ENCODE results near the gene FAM3C.

Gene FAM3C

DNA sequence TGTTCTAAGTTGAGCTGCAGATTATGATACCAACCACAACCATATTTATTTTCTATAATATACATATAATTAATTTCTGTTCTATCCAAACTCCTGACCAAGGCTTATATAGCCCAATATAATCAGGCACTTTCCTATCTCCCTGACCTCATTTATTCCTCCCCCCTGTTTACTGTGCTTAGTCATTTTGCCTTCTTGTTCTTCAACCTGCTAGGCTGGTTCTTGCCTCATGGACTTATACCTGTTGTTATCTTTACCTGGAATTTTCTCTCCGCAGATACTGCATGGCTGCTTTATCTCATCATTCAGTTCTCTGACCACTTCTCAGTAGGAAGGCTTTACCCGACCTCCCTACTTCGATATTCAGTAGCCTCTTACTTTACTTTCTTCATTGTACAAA is 24.9 kb upstream of the FAM3C start:
- Histone ChIP-seq H3K18ac (ENCODE audit: low read depth in 1 of 2, low read length in 2 of 2) (no peak overlapping the region), H3K14ac (ENCODE audit: low read length in 2 of 2) (no peak overlapping the region), H2AFZ (ENCODE audit: low read depth, low read length) (no peak overlapping the region), H3K4ac (ENCODE audit: low read depth in 1 of 2, low read length in 2 of 2) (no peak overlapping the region), H2BK12ac (ENCODE audit: low read length in 2 of 2) (no peak overlapping the region), H3K4me2 (ENCODE audit: low read length, poor library complexity, severe bottlenecking) (no peak overlapping the region), H2AK5ac (ENCODE audit: low read length, severe bottlenecking) (no peak overlapping the region), H3K9ac (ENCODE audit: low read length) (no peak overlapping the region), H3K4me3 (ENCODE audit: insufficient read depth in 1 of 2, low read depth in 1 of 2, low read length in 2 of 2) (no peak overlapping the region), H4K8ac (ENCODE audit: low read length) (no peak overlapping the region), H3K79me1 (replicated peaks; ENCODE audit: low read length, poor library complexity, severe bottlenecking) (no peaks in the 10 kb centered on the region), H3K36me3 (ENCODE audit: control insufficient read depth in 1 of 2, insufficient read depth in 2 of 2, low read depth in 1 of 2, low read length in 2 of 2) (no peaks in the 10 kb centered on the region), H3K9me3 (ENCODE audit: control insufficient read depth, low read length) (no peaks in the 10 kb centered on the region), H3K23ac (ENCODE audit: low read length in 2 of 2) (no peak overlapping the region), H2BK15ac (ENCODE audit: low read depth, poor library complexity, severe bottlenecking) (no peak overlapping the region), H4K91ac (ENCODE audit: low read length) (no peak overlapping the region), H2BK120ac (ENCODE audit: low read depth, low read length) (no peak overlapping the region), H2BK5ac (ENCODE audit: low read depth, low read length, poor library complexity, severe bottlenecking) (no peak overlapping the region), H3K27ac (ENCODE audit: low read length, poor library complexity, severe bottlenecking) (no peak overlapping the region), H3K27me3 (ENCODE audit: control insufficient read depth in 1 of 2, insufficient read depth in 1 of 2, low read length in 2 of 2) (no peaks in the 10 kb centered on the region), H3K4me1 (ENCODE audit: control insufficient read depth, insufficient read depth, low read depth, low read length) (no peaks in the 10 kb centered on the region)
- DNase-seq = no peak
- WGBS = 0% methylated on average over 1 of the region's 3 CpGs

DNA sequence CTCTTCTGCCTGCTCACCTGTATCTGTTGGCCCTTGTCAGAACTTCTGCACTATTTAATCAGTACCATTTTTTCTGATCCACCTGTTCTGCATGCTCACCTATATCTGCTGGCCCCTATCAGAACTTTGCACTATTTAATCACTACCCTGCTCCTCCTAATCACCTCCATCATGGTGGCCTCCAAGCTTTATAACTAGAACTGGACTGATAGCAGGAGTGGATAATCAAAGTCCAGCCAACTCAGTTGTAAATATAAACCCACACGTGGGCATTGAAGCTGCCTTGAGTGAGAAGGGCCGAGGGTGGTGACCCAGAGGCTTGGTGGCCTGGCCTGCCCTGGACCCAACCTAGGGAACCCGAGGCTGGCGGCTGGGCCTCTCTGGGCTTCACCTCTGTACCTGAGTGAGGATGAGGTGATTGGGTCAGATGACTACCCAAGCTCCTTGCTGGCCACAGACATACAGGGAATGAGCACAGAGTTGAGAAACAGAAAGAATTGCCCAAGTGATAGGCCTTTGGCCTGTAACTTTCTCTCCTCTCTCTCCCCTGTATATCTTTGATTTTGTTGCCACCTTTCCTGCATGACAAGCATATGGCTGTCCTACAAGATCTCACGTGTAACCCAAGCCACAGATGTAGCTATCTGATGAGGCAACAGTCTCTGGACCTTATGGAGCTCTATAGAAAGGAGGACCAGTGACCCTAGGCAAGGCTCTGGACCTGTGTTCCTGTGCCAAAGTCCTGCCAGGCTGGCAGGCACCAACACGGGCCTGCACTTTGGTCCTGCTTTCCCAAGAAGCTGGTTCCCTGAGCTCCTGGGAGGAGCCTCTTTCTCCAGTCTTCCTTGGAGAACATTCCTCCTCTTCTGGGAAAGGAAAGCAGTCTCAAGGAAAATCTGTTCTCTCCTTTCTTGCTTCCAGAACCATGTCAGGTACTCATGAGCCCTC is 23.4 kb upstream of the FAM3C start:
- no peak overlapping the region for H3K18ac ChIP-seq (ENCODE audit: low read depth in 1 of 2, low read length in 2 of 2)
- H3K4me1 ChIP-seq (ENCODE audit: control insufficient read depth, insufficient read depth, low read depth, low read length) = no peaks in the 10 kb centered on the region
- no peak overlapping the region for H3K14ac ChIP-seq (ENCODE audit: low read length in 2 of 2)
- no peak overlapping the region for H2BK12ac ChIP-seq (ENCODE audit: low read length in 2 of 2)
- H3K9me3 ChIP-seq (ENCODE audit: control insufficient read depth, low read length) = no peaks in the 10 kb centered on the region
- no peak overlapping the region for H2AK5ac ChIP-seq (ENCODE audit: low read length, severe bottlenecking)
- no peak overlapping the region for H3K9ac ChIP-seq (ENCODE audit: low read length)
- H3K23ac ChIP-seq (ENCODE audit: low read length in 2 of 2) = no peak overlapping the region
- H2BK120ac ChIP-seq (ENCODE audit: low read depth, low read length) = no peak overlapping the region
- no peak overlapping the region for H4K8ac ChIP-seq (ENCODE audit: low read length)
- no peak overlapping the region for H2BK5ac ChIP-seq (ENCODE audit: low read depth, low read length, poor library complexity, severe bottlenecking)
- no peaks in the 10 kb centered on the region for H3K79me1 ChIP-seq (replicated peaks; ENCODE audit: low read length, poor library complexity, severe bottlenecking)
- WGBS = 77% methylated on average over 6 of the region's 6 CpGs
- no peak overlapping the region for H2BK15ac ChIP-seq (ENCODE audit: low read depth, poor library complexity, severe bottlenecking)
- no peak overlapping the region for H3K4me2 ChIP-seq (ENCODE audit: low read length, poor library complexity, severe bottlenecking)
- H3K36me3 ChIP-seq (ENCODE audit: control insufficient read depth in 1 of 2, insufficient read depth in 2 of 2, low read depth in 1 of 2, low read length in 2 of 2) = no peaks in the 10 kb centered on the region
- H3K27ac ChIP-seq (ENCODE audit: low read length, poor library complexity, severe bottlenecking) = no peak overlapping the region
- DNase-seq = no peak
- no peak overlapping the region for H4K91ac ChIP-seq (ENCODE audit: low read length)
- H3K4me3 ChIP-seq (ENCODE audit: insufficient read depth in 1 of 2, low read depth in 1 of 2, low read length in 2 of 2) = no peak overlapping the region
- H3K27me3 ChIP-seq (ENCODE audit: control insufficient read depth in 1 of 2, insufficient read depth in 1 of 2, low read length in 2 of 2) = no peaks in the 10 kb centered on the region
- H2AFZ ChIP-seq (ENCODE audit: low read depth, low read length) = no peak overlapping the region
- no peak overlapping the region for H3K4ac ChIP-seq (ENCODE audit: low read depth in 1 of 2, low read length in 2 of 2)

DNA sequence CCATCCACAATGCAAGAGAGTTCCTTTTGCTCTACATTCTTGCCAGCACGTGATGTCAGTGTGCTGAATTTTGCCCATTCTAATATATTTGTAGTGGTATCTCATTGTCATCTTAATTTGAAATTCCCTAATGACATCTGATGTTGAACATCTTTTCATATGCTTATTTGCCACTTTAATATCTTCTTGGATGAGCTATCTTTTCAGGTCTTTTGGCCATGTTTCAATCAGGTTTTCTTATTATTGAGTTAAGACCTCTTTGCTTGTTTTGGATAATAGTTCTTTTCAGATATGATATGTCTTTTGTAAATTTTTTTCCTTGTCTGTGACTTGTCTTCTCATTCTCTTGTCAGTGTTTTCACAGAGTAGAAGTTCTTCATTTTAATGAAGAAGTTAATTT is 20.4 kb upstream of the FAM3C start:
- Histone ChIP-seq H3K36me3 (ENCODE audit: control insufficient read depth in 1 of 2, insufficient read depth in 2 of 2, low read depth in 1 of 2, low read length in 2 of 2) (no peaks in the 10 kb centered on the region), H3K9ac (ENCODE audit: low read length) (no peak overlapping the region), H3K9me3 (ENCODE audit: control insufficient read depth, low read length) (no peaks in the 10 kb centered on the region), H2BK5ac (ENCODE audit: low read depth, low read length, poor library complexity, severe bottlenecking) (no peak overlapping the region), H2AFZ (ENCODE audit: low read depth, low read length) (no peak overlapping the region), H3K27ac (ENCODE audit: low read length, poor library complexity, severe bottlenecking) (no peak overlapping the region), H3K79me1 (replicated peaks; ENCODE audit: low read length, poor library complexity, severe bottlenecking) (no peaks in the 10 kb centered on the region), H2BK120ac (ENCODE audit: low read depth, low read length) (no peak overlapping the region), H4K91ac (ENCODE audit: low read length) (no peak overlapping the region), H3K27me3 (ENCODE audit: control insufficient read depth in 1 of 2, insufficient read depth in 1 of 2, low read length in 2 of 2) (no peaks in the 10 kb centered on the region), H3K18ac (ENCODE audit: low read depth in 1 of 2, low read length in 2 of 2) (no peak overlapping the region), H2BK15ac (ENCODE audit: low read depth, poor library complexity, severe bottlenecking) (no peak overlapping the region), H3K4me1 (ENCODE audit: control insufficient read depth, insufficient read depth, low read depth, low read length) (no peaks in the 10 kb centered on the region), H3K14ac (ENCODE audit: low read length in 2 of 2) (no peak overlapping the region), H3K4me3 (ENCODE audit: insufficient read depth in 1 of 2, low read depth in 1 of 2, low read length in 2 of 2) (no peak overlapping the region), H3K4ac (ENCODE audit: low read depth in 1 of 2, low read length in 2 of 2) (no peak overlapping the region), H3K23ac (ENCODE audit: low read length in 2 of 2) (no peak overlapping the region), H2BK12ac (ENCODE audit: low read length in 2 of 2) (no peak overlapping the region), H3K4me2 (ENCODE audit: low read length, poor library complexity, severe bottlenecking) (no peak overlapping the region), H2AK5ac (ENCODE audit: low read length, severe bottlenecking) (no peak overlapping the region), H4K8ac (ENCODE audit: low read length) (no peak overlapping the region)
- no CpG with 5 or more reads among the region's 1 CpG for WGBS
- no peak for DNase-seq

DNA sequence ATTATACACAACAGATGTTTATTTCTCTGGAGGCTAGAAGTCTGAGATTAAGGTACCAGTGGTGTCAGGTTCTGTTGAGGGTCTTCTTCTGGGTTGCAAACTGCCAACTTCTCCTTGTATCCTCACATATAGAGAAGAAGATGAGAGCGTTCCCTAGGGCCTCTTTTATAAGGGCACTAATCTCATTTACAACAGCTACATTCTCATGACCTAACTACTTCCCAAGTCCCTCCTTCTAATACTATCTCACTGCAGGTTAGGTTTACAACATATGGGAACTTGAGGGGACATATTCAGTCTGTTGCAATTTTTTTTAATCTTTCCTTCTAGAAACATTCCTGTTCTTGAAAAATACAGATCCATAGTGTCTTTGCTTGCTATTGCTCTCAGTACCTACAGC is 18.3 kb upstream of the FAM3C start:
- 100% methylated on average over 1 of the region's 1 CpG for WGBS
- H3K23ac ChIP-seq (ENCODE audit: low read length in 2 of 2) = no peak overlapping the region
- DNase-seq = no peak

More for the DNA sequence above, 18.3 kb upstream of the FAM3C start:
- H2AK5ac ChIP-seq (ENCODE audit: low read length, severe bottlenecking) = no peak overlapping the region
- H4K91ac ChIP-seq (ENCODE audit: low read length) = no peak overlapping the region
- no peaks in the 10 kb centered on the region for H3K36me3 ChIP-seq (ENCODE audit: control insufficient read depth in 1 of 2, insufficient read depth in 2 of 2, low read depth in 1 of 2, low read length in 2 of 2)
- no peak overlapping the region for H2AFZ ChIP-seq (ENCODE audit: low read depth, low read length)
- no peaks in the 10 kb centered on the region for H3K9me3 ChIP-seq (ENCODE audit: control insufficient read depth, low read length)
- no peaks in the 10 kb centered on the region for H3K4me1 ChIP-seq (ENCODE audit: control insufficient read depth, insufficient read depth, low read depth, low read length)
- no peak overlapping the region for H3K4ac ChIP-seq (ENCODE audit: low read depth in 1 of 2, low read length in 2 of 2)
- no peak overlapping the region for H3K9ac ChIP-seq (ENCODE audit: low read length)
- H3K27ac ChIP-seq (ENCODE audit: low read length, poor library complexity, severe bottlenecking) = no peak overlapping the region
- no peak overlapping the region for H3K14ac ChIP-seq (ENCODE audit: low read length in 2 of 2)
- no peak overlapping the region for H3K18ac ChIP-seq (ENCODE audit: low read depth in 1 of 2, low read length in 2 of 2)
- no peak overlapping the region for H3K4me2 ChIP-seq (ENCODE audit: low read length, poor library complexity, severe bottlenecking)
- no peak overlapping the region for H2BK120ac ChIP-seq (ENCODE audit: low read depth, low read length)
- no peak overlapping the region for H2BK15ac ChIP-seq (ENCODE audit: low read depth, poor library complexity, severe bottlenecking)
- no peak overlapping the region for H3K4me3 ChIP-seq (ENCODE audit: insufficient read depth in 1 of 2, low read depth in 1 of 2, low read length in 2 of 2)
- no peak overlapping the region for H2BK5ac ChIP-seq (ENCODE audit: low read depth, low read length, poor library complexity, severe bottlenecking)
- H3K79me1 ChIP-seq (replicated peaks; ENCODE audit: low read length, poor library complexity, severe bottlenecking) = no peaks in the 10 kb centered on the region
- H4K8ac ChIP-seq (ENCODE audit: low read length) = no peak overlapping the region
- no peak overlapping the region for H2BK12ac ChIP-seq (ENCODE audit: low read length in 2 of 2)
- H3K27me3 ChIP-seq (ENCODE audit: control insufficient read depth in 1 of 2, insufficient read depth in 1 of 2, low read length in 2 of 2) = no peaks in the 10 kb centered on the region
